Measurements from ENCODE around the gene CHERP. TPM values are rescaled to one million over a fixed set of nuclear protein-coding genes. Genes with fewer than 3 reads are reported as not detected.

The CHERP gene
- total and polyA plus RNA-seq, 2 donors (not counting 1 experiment from before 2014, with no cell fraction given), result 38.3 to 98.9 TPM

DNA sequence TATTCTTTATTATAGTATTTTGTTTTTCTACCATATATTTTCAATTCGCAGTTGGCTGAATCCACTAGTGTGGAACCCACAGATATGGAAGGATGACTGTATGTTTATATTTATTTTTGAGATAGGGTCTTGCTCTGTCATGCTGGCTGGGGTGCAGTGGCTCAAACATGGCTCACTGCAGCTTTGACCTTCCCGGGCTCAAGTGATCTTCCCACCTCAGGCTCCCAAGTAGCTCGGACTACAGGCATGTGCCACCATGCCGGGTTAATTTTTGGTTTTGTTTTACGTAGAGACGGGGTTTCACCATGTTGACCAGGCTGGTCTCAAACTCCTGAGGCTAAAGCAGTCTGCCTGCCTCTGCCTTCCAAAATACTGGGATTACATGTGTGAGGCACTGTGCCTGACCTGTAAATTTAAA is 20.4 kb upstream of the CHERP start:
- Mint-ChIP-seq H3K9me3 (ENCODE audit: insufficient read depth) (no peaks in the 10 kb centered on the region), H3K27me3 (no peaks in the 10 kb centered on the region), H3K4me1 (peaks cover 7% of the 10 kb centered on the region), H3K27ac (no peak overlapping the region), H3K4me3 (no peak overlapping the region)
- WGBS (ENCODE audit: insufficient coverage), result 96% methylated on average over 5 of the region's 6 CpGs
- peaks cover 9 to 11% of the 10 kb centered on the region in 2 donors for H3K4me1 ChIP-seq (ENCODE audit: control insufficient read depth in 2 of 2, insufficient read depth in 2 of 2, low read length in 2 of 2)
- no peak for DNase-seq
- no peaks in the 10 kb centered on the region for H4K20me1 ChIP-seq (ENCODE audit: control insufficient read depth, insufficient read depth, low read length, poor library complexity, severe bottlenecking)
- ChIA-PET CTCF (no interaction called here), POLR2A (no interaction called here)
- no peak overlapping the region for H3K4me3 ChIP-seq (ENCODE audit: control extremely low read depth in 1 of 5, extremely low read depth in 1 of 5, insufficient read depth in 1 of 5, low read depth in 2 of 5, low read length in 4 of 5)
- H2AFZ ChIP-seq (ENCODE audit: insufficient read depth, low read depth, low read length, poor library complexity, severe bottlenecking), result no peak overlapping the region
- no peak overlapping the region for H3K27ac ChIP-seq (ENCODE audit: low read length in 2 of 2)
- H3K79me2 ChIP-seq (ENCODE audit: control insufficient read depth, insufficient read depth, low read length), result peaks cover 21% of the 10 kb centered on the region
- H3K9me3 ChIP-seq (ENCODE audit: control extremely low read depth in 1 of 3, control insufficient read depth in 2 of 3, insufficient read depth in 1 of 3, low read length in 2 of 3), result no peaks in the 10 kb centered on the region
- no peak for TF ChIP-seq EZH2 (IDR thresholded peaks at IDR 0.05; ENCODE audit: borderline replicate concordance, insufficient read depth, low read depth, low read length, poor library complexity, severe bottlenecking)
- no peak for TF ChIP-seq CTCF (IDR thresholded peaks at IDR 0.05)
- H3K27me3 ChIP-seq (replicated peaks in 1 of 4; ENCODE audit: control extremely low read depth in 1 of 4, control insufficient read depth in 3 of 4, insufficient read depth in 4 of 4, low read length in 3 of 4), result no peaks in the 10 kb centered on the region
- H3K36me3 ChIP-seq (replicated peaks in 1 of 2; ENCODE audit: control extremely low read depth in 1 of 2, control insufficient read depth in 1 of 2, extremely low read depth in 1 of 2, insufficient read depth in 2 of 2, low read length in 1 of 2), result peaks cover 22 to 38% of the 10 kb centered on the region in 2 experiments
- intact Hi-C loops (cut with micrococcal nuclease), result no loop called here
- H3K4me2 ChIP-seq (replicated peaks; ENCODE audit: low read depth, low read length, poor library complexity, severe bottlenecking), result no peak overlapping the region
- no peak overlapping the region for H3K9ac ChIP-seq (ENCODE audit: low read length)
- no peak for ATAC-seq (ENCODE audit: low read depth)

- Histone ChIP-seq H3K79me2 (ENCODE audit: control insufficient read depth, insufficient read depth, low read length) (peaks cover 21% of the 10 kb centered on the region), H3K4me3 (ENCODE audit: control extremely low read depth in 1 of 5, extremely low read depth in 1 of 5, insufficient read depth in 1 of 5, low read depth in 2 of 5, low read length in 4 of 5) (no peak overlapping the region), H3K4me2 (replicated peaks; ENCODE audit: low read depth, low read length, poor library complexity, severe bottlenecking) (no peak overlapping the region), H3K27ac (ENCODE audit: low read length in 2 of 2) (no peak overlapping the region), H3K9me3 (ENCODE audit: control extremely low read depth in 1 of 3, control insufficient read depth in 2 of 3, insufficient read depth in 1 of 3, low read length in 2 of 3) (no peaks in the 10 kb centered on the region), H2AFZ (ENCODE audit: insufficient read depth, low read depth, low read length, poor library complexity, severe bottlenecking) (no peak overlapping the region), H4K20me1 (ENCODE audit: control insufficient read depth, insufficient read depth, low read length, poor library complexity, severe bottlenecking) (no peaks in the 10 kb centered on the region), H3K27me3 (replicated peaks in 1 of 4; ENCODE audit: control extremely low read depth in 1 of 4, control insufficient read depth in 3 of 4, insufficient read depth in 4 of 4, low read length in 3 of 4) (no peaks in the 10 kb centered on the region), H3K4me1 (ENCODE audit: control insufficient read depth in 2 of 2, insufficient read depth in 2 of 2, low read length in 2 of 2) (peaks cover 6 to 8% of the 10 kb centered on the region in 2 donors), H3K36me3 (replicated peaks in 1 of 2; ENCODE audit: control extremely low read depth in 1 of 2, control insufficient read depth in 1 of 2, extremely low read depth in 1 of 2, insufficient read depth in 2 of 2, low read length in 1 of 2) (peaks cover 22 to 28% of the 10 kb centered on the region in 2 experiments), H3K9ac (ENCODE audit: low read length) (no peak overlapping the region)
- WGBS (ENCODE audit: insufficient coverage), result 100% methylated on average over 5 of the region's 8 CpGs
- TF ChIP-seq CTCF (IDR thresholded peaks at IDR 0.05) (no peak), EZH2 (IDR thresholded peaks at IDR 0.05; ENCODE audit: borderline replicate concordance, insufficient read depth, low read depth, low read length, poor library complexity, severe bottlenecking) (no peak)
- ChIA-PET POLR2A (no interaction called here), CTCF (interaction anchor here (0.7 kb wide), 1 partner anchor 91 kb away, joined by 3 read pairs; no protein-coding TSS in a partner anchor)
- H3K9me3 Mint-ChIP-seq (ENCODE audit: insufficient read depth), result no peaks in the 10 kb centered on the region
- H3K4me3 Mint-ChIP-seq, result no peak overlapping the region
- intact Hi-C loops (cut with micrococcal nuclease), result no loop called here
- ATAC-seq (ENCODE audit: low read depth) (no peak), DNase-seq (no peak)
- H3K4me1 Mint-ChIP-seq, result peaks cover 4% of the 10 kb centered on the region
- H3K27me3 Mint-ChIP-seq, result no peaks in the 10 kb centered on the region
- H3K27ac Mint-ChIP-seq, result no peak overlapping the region
Observed at GRCh38 chr19:16561382-16561781, 19.1 kb upstream of the CHERP start.
